GM04504 (cell line): ENCODE measurements around the gene MATCAP1.
A peak's percentile ranks its signal among the peaks of the same experiment; 100 is the strongest.

Experiments used
- DNase-seq: peaks from one replicate; pipeline ENCODE4 v3.0.0-alpha.2; 2012; ENCODE audit warnings: low read depth

Gene MATCAP1

DNA sequence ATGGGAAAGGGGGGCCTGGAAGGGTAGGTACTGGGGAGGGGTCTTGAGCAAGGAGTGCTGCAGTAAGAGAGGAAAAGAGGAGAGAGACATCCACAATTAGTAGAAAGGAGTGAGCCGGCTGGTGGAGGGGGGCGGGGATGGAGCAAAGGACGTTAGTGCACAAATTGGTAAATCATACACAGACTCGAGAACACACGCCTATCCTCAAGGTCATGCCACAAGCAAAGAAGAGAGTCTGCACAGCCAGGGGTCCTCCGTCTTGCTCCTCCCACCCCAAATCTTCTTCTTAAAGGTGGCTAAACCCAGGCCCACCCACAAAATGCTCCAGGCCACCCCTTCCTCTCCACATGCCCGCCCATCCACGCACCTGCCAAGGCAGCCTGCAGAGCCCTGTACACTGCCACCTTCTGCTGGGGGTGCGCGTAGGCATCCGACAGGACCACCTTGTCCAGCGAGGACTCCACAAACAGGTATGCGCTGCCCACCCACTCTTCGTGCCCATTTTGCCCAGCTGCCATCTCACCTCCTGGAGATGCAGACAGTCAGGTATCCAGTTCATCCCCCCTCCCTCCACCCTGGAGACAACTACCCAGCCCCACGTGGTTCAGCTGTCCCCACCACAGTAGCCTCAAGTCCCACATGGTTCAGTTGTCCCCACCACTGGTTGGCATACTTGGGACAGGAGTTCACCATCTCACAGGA, 27.5 kb downstream of the MATCAP1 start:
- DNase-seq = no peak

DNA sequence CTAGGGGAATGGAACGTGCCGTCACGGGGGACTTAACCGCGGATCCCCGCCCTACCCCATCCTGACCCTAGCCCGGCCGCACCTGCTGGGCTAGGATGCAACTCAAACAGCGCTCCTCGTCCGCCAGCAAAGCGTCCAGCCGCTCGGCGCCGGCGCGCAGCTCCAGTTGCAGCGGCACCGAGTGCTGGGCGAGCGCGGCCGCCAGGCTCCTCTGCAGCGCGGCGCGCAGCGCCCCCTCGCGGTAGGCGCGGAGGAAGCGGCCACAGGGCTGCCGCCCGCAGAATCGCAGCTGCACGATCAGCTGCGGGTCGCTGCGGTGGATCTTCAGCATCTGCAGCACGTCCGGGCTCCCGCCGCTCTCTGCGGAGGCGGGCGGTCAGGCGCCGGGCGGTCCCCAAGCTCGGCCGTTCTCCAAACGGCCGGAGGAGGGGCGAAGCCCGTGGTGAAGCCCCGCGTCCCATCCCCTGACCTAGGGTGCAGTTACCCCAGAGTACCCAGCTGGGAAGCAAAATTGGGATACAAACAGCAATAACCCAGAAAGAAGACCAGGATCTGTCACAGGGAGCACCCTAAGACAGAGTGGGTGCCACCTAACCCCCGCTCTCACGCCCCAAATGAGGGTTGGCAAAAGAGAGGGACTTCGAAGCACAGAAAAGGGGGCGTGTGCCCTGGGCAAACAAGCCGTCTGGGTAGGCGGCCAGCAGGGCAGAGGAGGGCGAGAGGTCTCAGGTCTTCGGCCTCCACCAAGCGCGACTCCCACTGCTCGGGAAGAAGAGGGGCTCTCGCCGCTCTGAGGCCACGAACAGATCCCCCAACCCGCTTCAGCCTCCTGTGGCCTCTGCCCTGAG, 28.2 kb downstream of the MATCAP1 start:
- DNase-seq = peak; percentile 40

DNA sequence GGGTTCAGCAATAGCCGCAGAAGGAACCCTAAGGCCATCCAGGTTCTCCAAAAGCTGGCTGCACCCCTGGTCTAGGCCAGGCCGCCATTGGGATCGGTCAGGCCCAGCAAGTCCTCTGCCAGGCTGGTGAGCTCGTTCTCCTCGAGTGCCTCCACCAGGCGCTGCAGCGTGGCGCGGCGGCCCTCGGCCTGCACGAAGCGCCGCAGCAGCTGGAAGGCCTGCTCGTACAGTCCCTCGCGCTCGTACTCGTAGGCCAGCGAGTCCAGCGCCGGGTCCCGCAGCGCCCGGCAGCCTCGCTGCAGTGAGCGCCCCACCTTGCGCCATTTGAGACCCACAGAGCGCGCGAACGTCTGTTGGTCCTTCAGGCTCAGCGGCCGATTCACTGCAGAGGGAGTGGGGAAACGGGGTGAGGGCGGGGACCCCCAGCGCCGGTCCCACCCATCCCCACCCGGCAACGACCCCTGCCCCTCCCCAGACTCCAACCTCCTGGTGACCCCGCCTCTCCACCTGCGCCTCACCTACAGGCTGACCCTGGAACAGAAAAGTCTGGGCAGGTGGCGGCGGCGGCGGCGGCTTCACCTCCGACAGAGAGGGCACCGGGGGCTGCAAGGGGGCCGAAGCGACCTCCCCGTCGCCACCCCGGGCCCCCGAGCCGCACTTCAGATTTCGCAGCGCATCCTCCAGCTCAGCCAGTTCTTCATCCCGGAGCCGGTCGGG, 29.0 kb downstream of the MATCAP1 start:
- DNase-seq = no peak

DNA sequence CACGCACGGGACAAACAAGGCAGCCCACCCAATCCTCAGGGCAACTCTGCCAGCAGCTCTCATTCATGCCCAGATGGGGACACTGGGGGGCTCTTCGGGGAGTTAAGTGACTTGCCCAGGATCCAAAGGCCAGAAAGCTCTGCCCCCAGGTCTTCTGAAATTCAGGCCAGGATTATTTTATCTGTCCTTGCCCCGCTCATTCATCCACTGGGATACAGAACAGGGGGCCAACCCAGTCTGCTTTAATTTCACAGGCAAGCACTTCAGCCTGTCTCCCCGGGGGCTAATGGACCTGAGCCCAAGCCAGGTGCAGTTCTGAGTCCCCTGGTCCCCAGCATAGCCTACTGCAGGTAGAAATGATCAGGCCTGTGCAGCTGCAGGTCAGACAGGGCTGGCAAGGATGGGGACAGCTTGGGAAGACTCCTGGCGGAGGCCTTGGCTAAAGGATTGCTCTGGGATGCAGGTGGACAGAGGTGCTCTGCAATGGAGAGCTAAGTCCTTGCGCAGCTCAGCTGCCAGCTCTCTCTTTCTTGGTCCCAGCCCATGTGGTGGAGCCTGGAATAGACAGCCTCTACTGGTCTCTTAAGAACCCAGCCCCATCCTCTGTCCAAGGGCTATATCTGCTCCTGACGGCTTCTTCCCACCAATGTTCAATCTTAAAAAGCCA, 32.2 kb downstream of the MATCAP1 start:
- no peak for DNase-seq

DNA sequence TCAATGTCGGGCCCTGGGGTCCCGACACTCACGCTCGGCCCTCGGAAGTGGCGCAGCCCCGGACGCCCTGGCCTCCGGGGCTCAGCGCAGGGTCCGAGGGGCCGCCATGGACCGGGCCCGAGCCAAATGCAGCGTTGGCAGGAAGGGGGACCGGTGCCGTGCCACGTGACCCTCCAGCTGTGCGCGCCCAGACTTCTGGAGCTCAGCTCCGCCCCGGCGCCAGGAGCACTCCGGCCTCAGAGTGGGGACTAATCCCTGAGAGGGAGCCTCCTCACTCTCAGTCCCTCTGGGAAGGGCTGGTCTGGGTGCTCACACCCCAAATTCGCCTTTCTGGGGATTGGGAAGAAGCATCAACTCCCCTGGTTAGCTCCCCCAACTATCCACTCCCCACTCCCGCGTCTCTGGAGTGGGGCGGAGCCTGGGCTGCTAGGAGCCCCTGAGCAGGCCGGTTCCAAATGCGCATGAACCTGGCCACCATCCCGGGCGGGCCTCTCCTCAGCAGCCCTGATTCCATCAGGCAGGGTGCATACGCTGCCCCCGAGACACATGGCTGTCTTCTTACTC, 32.8 kb downstream of the MATCAP1 start, which contains the start of gene B3GNT9:
Gene B3GNT9, minus strand, starts transcription at position 166 of the 564 bp plus-strand sequence. CDS start 513 bp downstream, outside the sequence.
- peak; percentile 56 for DNase-seq

DNA sequence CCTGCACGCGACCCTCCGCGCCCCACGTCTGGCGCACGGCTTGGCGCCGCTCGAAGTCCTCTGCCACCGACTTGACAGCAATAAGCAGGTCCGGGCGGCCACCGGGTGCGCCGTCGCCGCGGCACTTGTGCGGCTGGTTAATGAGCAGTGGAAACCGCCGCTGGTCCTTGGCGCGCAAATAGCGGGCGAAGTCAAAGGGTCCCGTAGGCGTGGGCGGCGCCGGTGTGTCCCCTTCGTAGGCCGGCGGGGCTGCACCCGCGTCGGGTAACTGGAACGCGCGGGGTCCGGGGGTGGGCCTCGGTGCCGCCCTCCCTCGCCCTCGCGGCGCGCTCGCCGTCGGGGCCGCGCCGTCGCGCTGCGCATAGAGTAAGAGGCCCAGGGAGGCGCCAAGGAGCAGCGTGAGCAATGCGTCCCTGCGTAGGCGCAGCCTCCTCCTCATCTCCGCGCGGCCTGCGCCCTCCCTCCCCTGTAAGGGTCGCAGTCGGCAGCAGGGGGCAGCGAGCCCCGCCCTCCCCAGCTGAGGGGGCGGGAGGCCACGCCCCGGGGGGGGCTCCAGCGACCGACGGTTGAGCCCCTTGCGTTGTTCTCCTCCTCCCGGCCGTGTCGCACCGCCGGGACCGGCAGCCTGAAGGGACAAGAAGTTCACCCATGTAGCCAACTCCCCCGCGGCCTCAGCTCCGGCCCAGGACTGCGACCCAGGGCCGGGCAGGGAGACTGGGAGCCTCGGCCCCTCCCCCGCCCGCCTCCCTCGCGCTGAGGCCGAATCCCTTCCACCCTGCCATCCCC, 33.5 kb downstream of the MATCAP1 start:
- no peak for DNase-seq

DNA sequence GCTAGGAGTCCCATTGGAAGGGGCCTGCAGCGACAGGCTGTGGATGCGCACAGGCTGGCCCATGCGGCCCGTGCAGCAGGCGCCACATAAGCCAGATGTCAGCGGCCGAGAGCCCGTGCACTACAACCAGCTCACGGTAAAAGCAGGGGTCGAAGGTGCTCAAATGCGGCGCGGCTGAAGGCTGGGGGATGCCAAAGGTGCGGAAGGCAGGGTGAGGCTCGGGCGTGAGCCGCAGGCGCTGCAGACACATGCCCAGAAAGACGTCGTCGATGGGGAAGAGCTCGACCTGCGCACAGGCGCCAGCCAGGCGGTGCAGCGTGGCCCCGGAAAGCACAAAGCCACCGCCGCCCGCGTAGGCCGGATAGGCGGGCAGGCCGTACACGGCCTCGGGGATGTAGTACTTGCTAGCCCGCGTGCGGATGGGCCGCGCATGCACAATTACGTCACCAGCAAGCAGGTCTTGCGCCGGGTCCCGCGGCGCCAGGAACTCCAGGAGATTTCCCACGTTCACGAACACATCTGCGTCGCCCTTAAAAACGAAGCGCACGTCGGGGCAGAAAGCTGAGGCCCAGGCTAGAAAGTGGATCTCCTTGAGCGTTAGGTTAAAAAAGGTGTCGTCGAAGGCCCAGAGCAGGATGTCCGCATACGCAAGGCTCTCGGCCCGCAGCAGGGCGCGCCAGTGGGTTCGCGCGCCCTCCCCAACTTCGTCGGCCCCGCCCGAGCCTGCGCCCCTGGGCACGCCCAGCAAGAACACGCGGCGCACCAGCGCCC, 34.3 kb downstream of the MATCAP1 start:
- no peak for DNase-seq

DNA sequence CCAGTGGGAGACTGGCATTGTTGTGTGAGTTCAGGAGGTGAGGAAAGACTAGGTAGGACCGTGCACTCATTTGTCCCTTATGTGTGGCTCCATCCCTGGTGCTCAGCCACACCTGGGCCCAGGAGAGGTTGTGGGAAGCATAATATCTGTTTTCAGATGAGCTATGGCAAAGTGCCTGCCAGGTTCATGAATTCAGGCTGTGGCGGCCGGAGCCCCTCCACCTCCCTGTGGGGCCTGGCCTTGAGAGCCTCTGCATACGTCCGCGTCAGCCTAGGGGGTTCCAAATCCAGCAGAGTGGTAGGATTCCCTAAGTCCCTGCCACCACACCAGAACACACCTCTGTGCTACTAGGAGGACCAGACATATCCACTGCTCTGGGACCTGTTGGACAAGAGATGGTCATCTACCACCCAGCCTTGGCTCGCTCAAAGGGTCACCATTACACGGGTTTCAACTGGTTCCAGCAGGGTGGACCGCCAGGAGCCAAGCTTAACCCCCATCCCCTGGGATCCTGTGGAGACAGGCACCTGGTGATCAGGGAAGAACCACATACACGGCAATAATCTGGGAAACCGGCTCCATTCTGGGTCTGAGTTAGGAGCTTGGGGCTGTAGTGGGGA, 35.0 kb downstream of the MATCAP1 start:
- DNase-seq = no peak

DNA sequence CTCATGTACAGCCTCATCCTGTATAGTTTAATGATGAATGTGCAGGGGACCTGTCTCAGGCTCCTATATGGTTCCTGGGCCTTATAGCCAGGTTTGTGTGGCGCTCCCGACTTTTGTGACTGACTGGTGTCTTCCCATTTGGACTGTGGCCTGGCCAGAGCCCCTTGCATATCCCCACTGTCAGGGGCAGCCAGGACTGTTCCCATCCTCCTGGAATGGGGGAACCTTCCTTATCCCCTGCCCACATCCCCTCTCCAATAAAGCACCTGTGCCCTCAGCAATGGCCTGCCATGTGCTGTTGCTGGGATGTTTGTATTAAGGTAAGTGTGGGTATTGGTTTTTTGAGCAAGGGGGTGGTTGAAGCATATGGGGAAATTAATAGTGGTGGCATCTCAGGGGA, 35.5 kb downstream of the MATCAP1 start:
- DNase-seq = no peak

DNA sequence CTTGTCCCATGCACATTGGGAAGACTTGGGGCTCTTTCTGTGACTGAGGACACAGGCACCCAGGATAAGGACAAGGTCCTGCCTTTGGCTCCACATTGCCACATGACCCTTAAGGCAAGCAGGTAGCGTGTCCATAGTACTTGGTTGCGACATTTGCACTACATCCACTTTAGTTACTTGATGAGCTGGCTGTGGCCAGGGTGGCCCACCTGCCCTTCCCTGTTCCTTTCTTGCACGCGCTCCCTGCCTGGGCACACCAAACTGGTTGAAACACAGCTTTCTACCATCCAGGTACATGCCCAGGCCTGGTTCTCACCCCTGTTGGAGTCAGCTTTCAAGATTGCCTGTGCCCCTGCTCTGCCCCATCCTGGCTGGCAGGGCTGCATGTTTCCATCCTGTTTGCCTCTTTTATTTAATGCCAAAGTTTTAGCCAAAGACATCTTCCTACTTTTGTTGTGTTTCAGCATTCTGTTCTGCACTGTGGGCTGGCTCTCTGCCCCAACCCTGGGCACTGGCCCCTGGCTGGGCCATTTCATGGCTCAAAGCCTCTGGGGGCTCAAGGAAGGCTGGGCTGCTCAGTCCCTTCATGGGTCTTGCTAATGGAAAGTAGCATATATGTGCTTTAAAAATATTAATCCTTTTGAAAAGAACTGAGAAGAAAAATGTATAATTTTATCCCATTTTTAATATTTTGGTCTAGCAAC, 36.2 kb downstream of the MATCAP1 start:
- DNase-seq = no peak

DNA sequence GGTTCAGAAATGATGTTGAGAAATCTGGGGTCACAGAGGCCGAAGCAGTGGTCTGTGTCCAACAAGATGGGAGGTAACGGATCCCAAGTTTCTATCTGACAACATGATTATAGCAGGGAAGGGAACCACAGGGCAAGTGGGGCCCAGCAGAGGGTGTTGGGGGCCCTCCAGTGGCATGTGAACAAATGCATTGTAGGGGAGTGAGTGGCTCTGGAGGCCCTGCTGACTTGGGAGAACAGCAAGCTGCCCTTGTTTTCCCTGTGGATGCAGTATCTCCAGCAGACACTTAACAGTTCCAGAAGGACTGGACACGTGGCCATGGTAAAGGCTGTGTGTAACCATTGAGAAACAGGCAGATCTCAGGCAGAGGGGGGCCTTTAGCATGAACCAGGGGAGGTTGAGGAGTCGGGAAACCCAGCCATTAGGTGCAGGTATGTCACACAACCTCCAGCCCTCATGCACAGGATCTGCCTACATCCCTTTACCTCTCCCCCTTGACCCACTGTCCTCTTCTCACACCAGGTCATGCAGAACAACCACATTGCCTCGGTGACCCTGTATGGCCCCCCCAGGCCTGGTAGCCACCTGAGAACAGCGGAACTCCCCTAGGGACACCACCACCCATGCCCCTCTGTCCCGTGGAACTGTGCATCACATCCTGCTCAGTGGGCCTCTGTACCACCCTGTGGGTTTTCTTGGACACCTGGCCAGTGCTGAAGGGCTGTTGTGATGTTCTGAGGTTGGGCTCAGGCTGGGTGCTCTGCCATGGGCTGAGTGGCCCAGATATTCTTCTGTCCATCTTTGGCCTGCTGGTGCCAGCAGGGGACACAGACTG, 37.0 kb downstream of the MATCAP1 start:
- no peak for DNase-seq

DNA sequence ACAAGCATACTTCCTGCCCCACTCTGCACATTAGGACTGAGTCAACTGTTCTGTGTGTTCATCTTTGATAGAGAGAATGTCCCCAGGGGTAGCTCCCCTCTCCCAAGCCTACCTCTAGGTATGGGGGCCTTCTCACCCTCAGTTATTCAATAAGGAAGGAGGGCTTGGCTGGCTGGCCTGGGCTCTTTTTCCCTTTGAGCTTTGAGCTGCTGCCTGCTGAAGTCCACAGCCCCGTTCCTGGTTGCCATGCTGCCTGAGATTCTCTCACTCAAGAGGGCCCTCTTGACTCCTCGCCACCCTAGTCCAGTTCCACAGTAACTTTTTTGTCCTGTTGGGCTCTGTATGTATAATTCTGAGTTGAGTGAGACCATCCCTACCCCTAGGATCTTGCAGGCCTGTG, 38.0 kb downstream of the MATCAP1 start:
- no peak for DNase-seq

DNA sequence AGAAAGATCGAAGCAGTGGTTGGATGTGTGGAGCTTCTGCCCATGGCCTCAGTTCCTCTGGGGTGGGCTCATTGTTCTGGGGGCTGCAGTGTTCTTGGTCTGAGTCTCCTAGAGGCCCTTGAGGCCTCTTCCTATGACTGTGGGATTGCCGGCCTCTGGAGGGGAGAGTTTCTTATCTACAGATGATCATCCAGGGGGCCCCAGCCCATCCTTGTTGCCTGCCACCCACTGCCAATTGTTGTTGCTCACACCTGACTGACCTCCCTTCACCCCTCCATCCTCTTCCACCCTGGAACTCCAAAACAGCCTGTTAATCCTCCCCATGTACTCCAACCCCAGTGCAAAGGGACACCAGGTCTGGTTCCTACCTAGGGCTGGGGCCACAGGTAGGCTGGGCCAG, 38.8 kb downstream of the MATCAP1 start:
- DNase-seq = no peak

DNA sequence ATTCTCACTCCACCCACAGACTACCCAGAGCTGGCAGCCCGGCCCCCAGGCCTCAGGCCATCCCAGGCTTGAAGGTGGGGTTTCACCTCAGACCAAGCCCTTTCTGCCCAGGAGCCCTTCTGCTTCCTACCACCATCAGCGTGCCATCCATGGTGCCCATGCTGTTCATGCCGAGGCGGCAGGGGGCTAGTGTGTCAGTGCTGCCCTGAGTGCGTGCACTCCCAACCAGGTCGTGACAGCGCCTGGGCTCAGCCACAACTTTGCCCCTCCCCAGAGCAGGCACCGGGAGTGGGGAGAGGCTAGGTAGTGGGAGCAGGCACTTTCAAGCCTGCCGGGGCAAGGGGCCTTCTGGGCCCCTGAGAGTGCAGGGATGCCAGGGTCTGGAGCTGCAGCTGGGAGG, 41.4 kb downstream of the MATCAP1 start:
- DNase-seq = no peak

DNA sequence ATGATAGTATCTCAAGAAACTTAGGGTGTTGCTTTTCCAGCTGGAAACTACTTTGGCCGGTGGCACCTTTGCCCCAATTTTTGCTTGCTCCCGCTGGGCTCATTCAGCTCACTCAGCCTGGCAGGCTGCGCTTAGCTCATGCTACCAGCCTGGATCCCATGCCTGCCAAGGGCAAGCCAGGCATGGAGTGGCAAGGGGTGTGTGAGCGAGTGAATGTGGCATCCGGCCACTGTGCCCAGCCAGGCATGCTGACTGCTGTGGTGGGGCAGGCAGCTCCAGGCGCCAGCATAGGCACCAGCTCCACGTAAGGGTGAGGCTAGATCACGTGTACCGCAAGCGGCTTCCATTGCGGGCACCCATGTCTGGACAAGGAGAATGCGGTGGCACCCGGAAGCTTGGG, 42.4 kb downstream of the MATCAP1 start:
- no peak for DNase-seq

DNA sequence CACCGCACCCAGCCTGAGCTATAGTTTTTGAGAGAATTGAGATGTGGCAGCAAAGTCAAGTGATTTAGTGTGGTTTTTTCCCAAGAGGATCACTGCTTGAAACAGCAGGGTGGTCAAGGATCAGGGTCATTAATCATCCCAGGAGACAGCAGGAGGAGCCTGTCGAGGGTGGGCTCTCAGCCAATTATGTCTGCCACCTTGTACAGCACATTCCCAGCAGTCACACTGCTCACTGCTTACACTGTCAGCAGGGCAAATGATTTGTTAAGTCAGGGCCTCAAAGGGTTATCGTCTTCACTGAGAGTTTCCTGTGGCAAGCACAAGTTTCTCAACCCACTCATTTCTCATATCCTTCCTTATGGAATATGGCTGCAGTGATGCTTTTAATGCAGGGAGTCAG, 46.2 kb downstream of the MATCAP1 start:
- DNase-seq = no peak

DNA sequence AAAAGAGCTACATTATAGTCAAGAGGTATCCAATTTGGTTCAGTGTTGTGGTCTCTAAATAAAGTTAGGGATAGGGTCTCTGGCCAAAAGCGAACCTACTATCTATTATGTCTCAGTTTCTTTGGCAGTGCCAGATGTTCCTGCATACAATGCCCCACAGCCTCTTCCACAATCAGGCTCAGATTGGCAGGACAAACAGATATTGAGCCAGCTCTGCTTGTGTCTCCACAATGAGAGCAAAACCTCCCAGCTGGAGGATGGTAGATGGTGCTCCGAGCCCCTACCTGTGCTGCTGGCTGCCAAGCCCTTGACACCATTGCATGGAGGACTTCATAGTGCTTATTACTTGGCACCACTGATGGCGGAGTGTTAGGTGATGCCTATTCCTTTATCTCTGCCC, 54.3 kb downstream of the MATCAP1 start:
- no peak for DNase-seq

DNA sequence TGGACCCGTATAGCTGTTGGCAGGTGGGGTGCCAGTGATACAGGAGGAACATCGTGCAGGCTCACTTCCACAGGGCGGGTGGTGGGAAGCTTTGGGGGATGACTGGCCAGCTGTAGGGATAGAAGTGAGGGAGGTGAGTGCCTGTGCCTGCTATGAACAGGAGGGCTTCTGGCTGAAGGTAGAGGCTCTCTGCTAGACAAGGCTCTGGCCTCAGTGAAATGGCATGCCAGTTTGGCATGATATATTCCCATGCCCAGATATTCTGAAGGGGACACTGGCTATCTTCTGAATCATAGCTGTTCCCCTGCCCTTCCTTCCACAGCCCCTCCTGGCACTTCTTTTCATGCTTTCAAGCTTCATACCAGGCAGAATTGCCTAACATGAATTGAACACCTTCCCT, 54.9 kb downstream of the MATCAP1 start:
- DNase-seq = no peak
